Measurements from ENCODE around the gene TNS4.

Gene TNS4

GRCh38 chr17:40443988-40444899, 57.2 kb downstream of the TNS4 start:
- in situ Hi-C loops (cut with MboI; ENCODE audit: low sequenced_read_pairs): no loop called here

GRCh38 chr17:40443196-40443987, 58.0 kb downstream of the TNS4 start, which contains the start of gene IGFBP4:
TSS of gene IGFBP4 (plus strand) at chr17:40443450. CDS start at chr17:40443736, 286 bp downstream.
- in situ Hi-C loops (cut with MboI; ENCODE audit: low sequenced_read_pairs): no loop called here

- in situ Hi-C loops (cut with MboI; ENCODE audit: low sequenced_read_pairs): no loop called here
Observed at GRCh38 chr17:40442392-40443195, 58.8 kb downstream of the TNS4 start.

DNA sequence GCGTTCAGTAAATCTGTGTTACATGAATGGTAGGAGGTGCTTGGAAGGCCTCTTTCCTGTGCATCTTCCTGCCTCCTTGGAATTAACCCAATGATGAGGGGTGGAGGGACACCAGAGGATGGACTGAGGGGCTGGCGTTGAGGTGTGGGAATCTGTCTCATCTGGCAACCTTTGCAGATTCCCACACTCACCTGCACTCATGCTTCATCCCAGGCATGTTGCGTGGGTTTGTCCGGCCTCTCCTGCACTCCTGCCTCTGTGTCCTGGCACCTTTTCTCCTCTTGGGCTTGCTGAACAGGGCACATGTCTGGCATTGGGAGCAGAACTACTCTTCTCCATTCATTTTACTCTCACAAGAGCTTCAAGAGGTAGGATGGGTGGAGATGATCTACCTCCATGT, 61.3 kb downstream of the TNS4 start:
- in situ Hi-C loops (cut with MboI; ENCODE audit: low sequenced_read_pairs): no loop called here

DNA sequence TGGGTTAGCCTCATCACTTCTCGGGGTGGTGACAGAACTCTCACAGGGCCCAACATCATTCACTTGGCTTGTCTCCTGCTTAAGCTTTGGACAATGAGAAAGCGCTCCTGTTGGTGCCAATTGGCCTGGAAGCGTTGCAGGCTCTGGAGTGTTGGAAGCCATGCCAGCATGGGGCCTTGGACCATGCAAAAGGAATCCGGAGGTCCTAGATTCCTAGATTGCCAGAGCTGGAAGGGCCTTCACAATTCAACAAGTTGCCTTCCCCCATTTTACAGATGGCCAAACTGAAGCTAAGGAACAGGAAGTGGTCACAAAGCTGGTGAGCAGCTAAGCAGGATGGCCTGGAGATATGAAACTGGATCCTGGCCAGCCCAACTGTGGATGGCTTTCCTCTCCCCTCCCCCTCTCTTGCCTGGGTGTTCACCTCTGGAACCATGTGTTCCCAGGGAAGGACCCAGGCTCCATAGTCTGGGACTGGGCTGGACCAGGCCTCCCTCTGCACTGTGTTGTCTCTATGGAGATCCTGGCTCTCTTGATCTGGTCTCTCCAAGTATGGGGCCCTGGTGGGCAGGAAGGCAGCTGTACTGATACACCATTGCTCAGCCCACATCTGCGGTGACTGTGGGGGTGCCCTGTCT, 64.2 kb downstream of the TNS4 start:
- in situ Hi-C loops (cut with MboI; ENCODE audit: low sequenced_read_pairs): loop anchor here (5.0 kb wide), 1 partner anchor 95 kb away; no protein-coding TSS in a partner anchor

DNA sequence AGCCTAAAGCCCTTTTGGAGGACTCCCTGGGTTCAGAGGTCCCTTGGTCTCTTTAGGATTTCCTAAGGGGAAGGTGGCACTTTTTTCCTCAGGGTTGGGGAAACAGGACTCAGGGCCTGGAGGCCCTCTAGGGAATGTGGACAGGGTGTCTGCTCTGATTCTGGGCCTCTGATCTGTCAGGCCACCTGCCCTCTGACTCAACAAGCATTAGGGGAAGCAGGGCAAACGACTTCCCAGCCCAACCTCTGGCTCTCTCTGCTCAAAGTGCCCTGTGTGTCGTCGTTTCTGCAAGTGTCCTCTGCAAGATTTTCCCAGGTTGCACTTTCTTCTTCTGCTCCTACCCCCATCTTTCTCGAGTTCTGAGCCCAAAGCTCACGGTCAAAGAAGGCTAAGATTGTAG, 64.8 kb downstream of the TNS4 start:
- in situ Hi-C loops (cut with MboI; ENCODE audit: low sequenced_read_pairs): loop anchor here (5.0 kb wide), 1 partner anchor 96 kb away; no protein-coding TSS in a partner anchor

GRCh38 chr17:40433551-40434415, 67.6 kb downstream of the TNS4 start:
- in situ Hi-C loops (cut with MboI; ENCODE audit: low sequenced_read_pairs): no loop called here

DNA sequence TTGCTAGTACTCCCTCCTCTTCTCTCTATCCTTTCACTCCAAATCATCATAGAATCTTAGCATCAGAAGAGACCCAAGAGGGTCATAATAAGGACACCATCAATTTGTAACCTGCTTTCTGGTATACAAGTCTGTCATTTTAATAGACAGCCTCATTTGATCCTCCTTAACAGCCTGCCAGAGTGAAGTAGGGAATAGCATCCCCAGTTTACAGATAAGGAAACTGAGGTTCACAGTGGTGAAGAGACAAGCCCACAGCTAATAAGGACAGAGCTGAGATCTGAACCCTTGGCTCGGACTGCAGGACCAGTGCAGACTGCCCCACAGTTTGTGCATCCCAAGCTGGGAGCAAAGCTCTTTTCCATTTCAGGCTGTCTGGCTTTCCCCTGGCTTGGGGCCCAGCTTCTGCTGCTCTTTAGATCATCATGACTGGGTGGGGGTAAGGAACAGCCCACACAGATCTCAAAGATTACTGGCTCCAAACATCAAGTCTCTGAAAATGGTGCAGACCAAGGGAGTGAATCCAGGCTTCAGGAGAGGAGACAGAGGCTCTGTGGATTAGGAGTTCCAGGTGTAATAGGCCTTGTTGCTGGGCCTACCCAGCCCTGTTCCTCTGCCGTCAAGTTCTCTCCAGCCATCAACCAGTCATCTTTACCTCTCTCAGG, 68.4 kb downstream of the TNS4 start:
- in situ Hi-C loops (cut with MboI; ENCODE audit: low sequenced_read_pairs): no loop called here

GRCh38 chr17:40431231-40431602, 70.2 kb downstream of the TNS4 start:
- in situ Hi-C loops (cut with MboI; ENCODE audit: low sequenced_read_pairs): no loop called here

- in situ Hi-C loops (cut with MboI; ENCODE audit: low sequenced_read_pairs): no loop called here
Observed at GRCh38 chr17:40430272-40431230, 70.9 kb downstream of the TNS4 start.

GRCh38 chr17:40427002-40427491, 74.4 kb downstream of the TNS4 start:
- in situ Hi-C loops (cut with MboI; ENCODE audit: low sequenced_read_pairs): no loop called here

Measured in HL-60/S4 (cell line).